GM21786 (cell line): ENCODE results near the gene SLC34A3.
A peak's percentile ranks its signal among the peaks of the same experiment; 100 is the strongest.

Source experiments
- ATAC-seq: cut with Tn5 transposase; IDR thresholded peaks from one replicate; pipeline ENCODE4 v1.9.1; 2021; ENCODE audit not compliant: unreplicated experiment

Gene SLC34A3

DNA sequence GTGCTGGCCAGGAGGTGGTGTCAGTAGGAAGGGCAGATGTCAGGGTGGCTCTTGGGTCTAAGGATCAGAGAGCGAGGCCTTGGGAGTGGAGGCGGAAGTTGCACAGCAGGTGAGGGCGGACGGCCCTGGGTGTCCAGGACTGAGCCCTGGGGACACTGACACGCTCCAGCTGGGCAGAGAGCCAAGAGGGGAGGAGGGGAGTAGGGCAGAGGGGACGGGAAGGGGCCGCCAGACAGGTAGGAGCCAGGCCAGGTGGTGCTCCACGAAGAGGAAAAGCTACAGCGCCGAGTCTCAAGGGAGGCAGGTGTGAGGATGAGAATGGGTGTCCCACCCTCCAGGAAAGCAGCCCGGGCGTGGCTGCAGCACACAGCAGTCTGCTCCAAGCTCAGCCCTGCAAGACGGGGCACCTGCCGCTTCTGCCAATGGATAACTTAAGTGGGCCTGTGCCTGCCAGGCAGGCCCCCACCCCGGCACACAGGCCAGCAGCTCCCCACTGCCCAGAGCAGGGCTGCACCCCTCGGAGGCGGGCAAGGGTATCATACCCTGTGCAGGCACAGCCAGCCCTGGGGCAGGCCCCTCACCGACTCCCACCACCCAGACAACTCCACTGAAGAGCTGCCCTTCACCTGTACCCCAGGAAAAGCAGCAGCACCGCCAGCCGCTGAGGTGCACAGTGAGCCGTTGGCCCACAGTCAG lies 35.0 kb upstream of the SLC34A3 start:
- ATAC-seq: no peak

DNA sequence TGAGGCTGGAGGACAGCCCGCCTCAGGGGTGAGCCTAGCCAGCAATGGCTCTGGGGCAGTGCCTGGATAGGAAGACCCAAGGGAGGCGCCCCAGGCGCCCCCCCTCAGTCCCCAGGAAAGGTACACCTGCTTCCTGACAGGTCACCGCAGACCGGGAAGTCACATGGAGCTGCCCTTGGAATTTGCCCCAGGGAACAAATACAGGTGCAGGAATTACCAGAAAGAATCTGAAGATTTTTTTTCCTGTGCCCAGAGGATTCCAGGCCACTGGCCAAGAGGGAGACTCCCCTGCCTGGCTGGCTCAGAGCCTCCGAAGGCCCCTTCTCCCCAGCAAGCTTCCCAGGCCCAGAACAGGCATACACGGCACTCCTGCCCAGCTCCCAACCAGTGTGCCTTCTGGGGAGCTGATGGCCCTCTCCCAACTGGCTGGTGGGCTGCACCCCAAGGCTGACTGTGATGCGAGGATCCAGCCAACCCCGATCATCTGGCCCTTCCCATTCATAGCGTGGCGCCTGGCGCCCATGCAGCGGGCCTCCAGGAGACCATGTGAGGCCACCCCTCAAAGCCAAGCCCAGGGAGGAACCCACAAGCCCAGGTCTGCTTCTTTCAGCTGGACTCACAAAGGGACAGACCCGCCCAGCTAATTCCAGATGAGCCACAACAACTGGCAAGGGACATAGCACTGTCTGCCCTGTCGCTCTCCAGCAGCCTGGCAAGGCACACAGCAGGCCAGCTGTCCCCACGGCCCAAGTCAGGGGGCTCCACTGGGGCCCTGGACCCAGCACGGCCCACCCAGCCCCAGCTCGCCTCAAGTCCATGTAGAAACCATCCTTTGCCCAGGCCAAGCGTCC lies 32.4 kb upstream of the SLC34A3 start:
- no peak for ATAC-seq

DNA sequence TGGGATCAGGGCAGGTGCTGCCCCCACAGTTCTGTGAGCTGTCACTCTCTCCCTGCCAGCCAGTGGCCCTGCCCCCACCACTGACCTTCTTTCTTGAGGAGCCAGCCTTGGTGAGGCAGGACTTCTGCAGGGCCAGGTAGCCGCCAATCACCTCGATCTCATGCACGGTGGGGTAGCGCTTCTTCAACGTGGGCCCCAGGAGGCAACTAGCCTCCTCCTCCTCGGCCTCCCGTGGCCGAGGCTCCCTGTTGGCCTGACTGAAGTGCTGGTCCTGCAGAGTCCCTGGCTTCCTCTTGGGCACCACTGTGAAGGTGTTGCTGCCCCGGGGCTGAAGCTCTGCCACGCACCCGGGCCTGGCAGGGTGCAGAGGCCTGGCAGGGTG lies 31.8 kb upstream of the SLC34A3 start:
- no peak for ATAC-seq

DNA sequence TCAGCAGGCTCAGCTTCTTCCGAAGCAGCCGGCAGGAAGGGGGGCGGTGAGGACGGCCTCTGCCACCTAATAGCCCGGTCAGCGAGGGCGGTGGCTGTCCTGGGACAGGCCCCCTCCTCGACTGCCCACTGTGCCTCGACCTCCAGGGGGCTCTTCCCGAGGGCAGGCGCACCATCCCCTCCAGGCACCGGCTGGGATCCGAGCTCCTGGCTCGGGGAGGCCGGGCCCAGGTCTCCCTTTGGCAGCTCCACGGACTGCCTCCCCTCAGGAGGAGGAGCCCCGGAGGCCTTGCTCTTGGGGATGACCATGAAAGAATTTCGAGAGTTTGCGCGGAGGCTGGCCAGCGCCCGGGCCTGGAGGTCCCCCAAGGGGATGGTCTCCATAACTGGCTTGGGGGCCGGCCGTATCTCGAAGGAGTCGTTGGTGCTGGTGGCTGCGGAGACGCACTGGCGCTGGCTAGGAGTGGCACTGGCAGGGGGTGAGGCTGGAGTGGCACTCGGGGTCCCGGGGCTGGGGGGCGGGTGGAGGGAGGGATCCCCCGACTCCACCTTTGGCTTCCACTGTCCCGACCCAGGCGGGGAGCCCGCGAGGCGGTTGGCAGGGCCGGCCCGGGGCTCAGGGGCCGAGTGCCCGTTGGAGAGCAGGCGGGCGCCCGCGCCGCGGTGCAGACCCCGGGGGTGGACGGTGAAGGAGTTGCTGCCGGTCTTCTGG lies 31.1 kb upstream of the SLC34A3 start:
- no peak for ATAC-seq

DNA sequence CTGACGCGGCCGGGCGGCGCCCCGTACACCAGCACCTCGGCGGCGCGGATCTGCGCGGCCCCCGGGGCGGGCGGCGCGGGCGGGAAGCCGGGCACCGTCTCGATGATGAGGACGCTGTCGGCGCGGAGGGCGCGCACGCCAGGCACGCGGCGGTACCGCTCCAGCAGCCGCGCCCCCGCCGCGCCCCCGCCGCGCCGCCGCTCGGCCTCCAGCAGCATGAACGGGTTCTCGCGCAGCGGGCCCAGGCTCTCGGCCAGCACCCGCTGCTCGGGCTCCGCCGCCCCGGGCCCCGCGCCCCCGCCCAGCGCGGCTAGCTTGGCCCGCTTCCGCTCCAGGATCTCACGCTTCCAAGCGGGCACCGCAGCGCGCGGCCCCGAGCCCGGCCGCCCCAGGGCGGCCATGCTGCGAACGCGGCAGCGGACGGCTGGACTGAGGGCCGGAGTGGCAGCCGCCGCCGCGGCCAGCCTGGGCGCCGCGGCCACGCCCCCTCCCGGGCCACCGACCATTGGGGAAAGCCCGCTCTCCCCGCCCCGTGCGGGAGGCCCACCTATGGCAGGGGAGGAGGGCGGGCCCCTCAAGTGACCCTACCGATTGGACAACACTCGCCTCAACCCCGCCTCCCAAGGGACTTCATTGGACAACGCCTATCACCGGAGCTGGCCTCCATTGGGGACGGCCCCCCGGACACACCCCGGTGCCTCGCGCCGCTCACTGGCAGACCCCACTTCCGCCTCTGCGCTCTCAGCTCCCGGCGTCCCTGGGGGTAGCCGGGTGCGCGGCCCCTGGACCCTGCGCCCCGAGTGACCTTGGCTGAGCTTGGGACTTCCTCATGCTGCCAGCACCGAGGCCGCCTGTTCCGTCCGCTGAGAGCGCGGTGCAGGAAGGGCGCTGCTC lies 30.1 kb upstream of the SLC34A3 start, which contains the start of gene TPRN:
Gene TPRN, minus strand, starts transcription at position 431 of the 894 bp plus-strand sequence. Its CDS starts 30 bp downstream, at position 401.
- peak; percentile 91 for ATAC-seq

- no peak for ATAC-seq
Observed at GRCh38 chr9:137201205-137201868, 29.4 kb upstream of the SLC34A3 start.

GRCh38 chr9:137202966-137203365 lies 27.7 kb upstream of the SLC34A3 start:
- ATAC-seq: no peak

GRCh38 chr9:137204731-137205125 lies 26.0 kb upstream of the SLC34A3 start:
- no peak for ATAC-seq

- no peak for ATAC-seq
Observed at GRCh38 chr9:137205126-137206069, 25.3 kb upstream of the SLC34A3 start, which contains the start of the genes NDOR1 and TMEM203. TSS of gene NDOR1 (plus strand) at chr9:137205700. CDS start at chr9:137205778, 78 bp downstream. TSS of gene TMEM203 (minus strand) at chr9:137205648. CDS start at chr9:137205414, 234 bp downstream.

DNA sequence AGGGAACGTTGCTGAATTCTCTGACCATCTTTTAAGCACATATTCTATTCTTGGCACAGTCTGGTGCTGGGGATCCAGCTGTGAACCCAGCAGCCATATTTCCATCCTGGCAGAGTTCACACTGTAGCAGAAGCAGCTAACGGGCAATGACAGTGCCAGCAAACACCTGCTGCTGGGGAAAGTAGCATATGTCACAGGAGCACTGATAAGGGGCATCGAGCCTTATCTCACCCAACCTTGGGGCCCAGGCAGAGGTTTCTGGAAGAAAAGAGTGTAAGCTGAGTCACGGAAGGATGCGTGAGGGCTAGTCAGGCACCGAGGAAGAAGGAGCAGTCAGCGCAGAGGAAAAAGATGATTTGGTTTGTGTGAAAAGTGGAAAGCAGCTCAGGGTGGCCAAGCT lies 24.1 kb upstream of the SLC34A3 start:
- ATAC-seq: no peak

GRCh38 chr9:137211532-137211931 lies 19.2 kb upstream of the SLC34A3 start:
- no peak for ATAC-seq

DNA sequence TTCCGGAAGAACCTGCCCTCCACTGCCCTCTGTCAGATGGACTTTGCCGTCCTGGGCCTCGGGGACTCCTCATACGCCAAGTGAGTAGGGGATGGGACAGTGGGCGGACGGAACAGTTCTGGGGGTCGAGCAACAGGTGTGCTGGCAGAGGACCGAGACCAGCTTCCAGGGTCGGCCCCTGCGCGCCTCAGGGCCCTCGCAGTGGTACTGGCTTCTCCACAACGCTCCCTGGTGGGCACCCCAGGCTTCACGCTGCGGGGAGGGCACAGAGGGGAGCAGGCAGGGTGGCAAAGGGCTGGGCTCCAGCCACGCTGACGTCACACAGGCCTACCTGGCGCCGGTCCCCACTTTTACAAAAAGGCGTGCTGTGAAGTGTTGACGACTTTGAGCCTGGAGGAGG lies 18.2 kb upstream of the SLC34A3 start:
- ATAC-seq: no peak

- no peak for ATAC-seq
Observed at GRCh38 chr9:137213160-137214060, 17.3 kb upstream of the SLC34A3 start.

DNA sequence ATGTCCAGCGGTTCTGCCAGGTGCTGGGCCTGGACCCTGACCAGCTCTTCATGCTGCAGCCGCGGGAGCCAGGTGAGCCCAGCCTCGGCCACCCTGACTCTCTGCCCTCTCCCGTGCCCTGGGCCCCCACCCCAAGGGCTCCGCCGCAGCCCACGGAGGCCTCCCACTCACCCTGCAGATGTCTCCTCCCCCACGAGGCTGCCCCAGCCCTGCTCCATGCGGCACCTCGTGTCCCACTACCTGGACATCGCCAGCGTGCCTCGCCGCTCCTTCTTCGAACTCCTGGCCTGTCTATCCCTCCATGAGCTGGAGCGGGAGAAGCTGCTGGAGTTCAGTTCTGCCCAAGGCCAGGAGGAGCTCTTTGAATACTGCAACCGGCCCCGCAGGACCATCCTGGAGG lies 16.1 kb upstream of the SLC34A3 start:
- no peak for ATAC-seq

GRCh38 chr9:137215196-137215986 lies 15.3 kb upstream of the SLC34A3 start:
- ATAC-seq: no peak

GRCh38 chr9:137216188-137216965 lies 14.3 kb upstream of the SLC34A3 start:
- no peak for ATAC-seq
